Endometrial microvascular endothelial cells (primary cell): ENCODE data around the gene ABCA8. TPM values are rescaled to one million over a fixed set of nuclear protein-coding genes. Genes with fewer than 3 reads are reported as not detected.
"Not testable (repeated sequence)": the region's sequence is repeated elsewhere in the genome, so short reads cannot be mapped to it uniquely, and the experiment has no call there.

Experiments
- in situ Hi-C: cut with HindIII; loops from 2 replicates; pipeline ENCODE4 v1.10.0; 2017; ENCODE audit warnings: low sequenced_read_pairs, low pct_unique_long_range_greater_than_20kb; ENCODE audit errors: inconsistent ontology term
- total RNA-seq: library from RNA; depleted of rRNA; stranded (reverse); fragments of >200 nt; gene quantifications from one replicate; pipeline ENCODE4 v1.2.3, GENCODE V29; 2015; ENCODE audit errors: inconsistent ontology term

ABCA8 gene
- total RNA-seq, 1 donor from 2014 or later, result not detected

- in situ Hi-C loops, result no loop called here
Measured at GRCh38 chr17:68843522-68843921, 111.7 kb downstream of the ABCA8 start.

GRCh38 chr17:68840073-68840472 is 115.1 kb downstream of the ABCA8 start:
- in situ Hi-C loops, result no loop called here

GRCh38 chr17:68835071-68835470 is 120.1 kb downstream of the ABCA8 start:
- in situ Hi-C loops, result no loop called here

GRCh38 chr17:68834328-68834836 is 120.8 kb downstream of the ABCA8 start:
- in situ Hi-C loops, result no loop called here

GRCh38 chr17:68832109-68832802 is 122.9 kb downstream of the ABCA8 start:
- in situ Hi-C loops, result no loop called here

- in situ Hi-C loops, result no loop called here
Measured at GRCh38 chr17:68831170-68831569, 124.0 kb downstream of the ABCA8 start.

GRCh38 chr17:68830313-68830712 is 124.9 kb downstream of the ABCA8 start:
- in situ Hi-C loops, result no loop called here

GRCh38 chr17:68829211-68829610 is 126.0 kb downstream of the ABCA8 start:
- in situ Hi-C loops, result no loop called here

GRCh38 chr17:68824707-68825106 is 130.5 kb downstream of the ABCA8 start:
- in situ Hi-C loops, result no loop called here

- in situ Hi-C loops, result not testable (repeated sequence)
Measured at GRCh38 chr17:68824185-68824584, 131.0 kb downstream of the ABCA8 start.

- in situ Hi-C loops, result no loop called here
Measured at GRCh38 chr17:68822719-68823289, 132.4 kb downstream of the ABCA8 start.

- in situ Hi-C loops, result no loop called here
Measured at GRCh38 chr17:68821860-68822696, 133.1 kb downstream of the ABCA8 start.

- in situ Hi-C loops, result no loop called here
Measured at GRCh38 chr17:68820825-68821481, 134.2 kb downstream of the ABCA8 start.

- in situ Hi-C loops, result no loop called here
Measured at GRCh38 chr17:68820476-68820824, 134.7 kb downstream of the ABCA8 start.

GRCh38 chr17:68819465-68819864 is 135.7 kb downstream of the ABCA8 start:
- in situ Hi-C loops, result no loop called here

Other genes with a start within 250 kb of the ABCA8 start
- not detected for gene ABCA9, start 105.5 kb upstream of the ABCA8 start, total RNA-seq
- 1.5 TPM for gene ABCA6, start 186.5 kb upstream of the ABCA8 start, total RNA-seq